ENCODE data around the gene GUCA2A.

GUCA2A gene

DNA sequence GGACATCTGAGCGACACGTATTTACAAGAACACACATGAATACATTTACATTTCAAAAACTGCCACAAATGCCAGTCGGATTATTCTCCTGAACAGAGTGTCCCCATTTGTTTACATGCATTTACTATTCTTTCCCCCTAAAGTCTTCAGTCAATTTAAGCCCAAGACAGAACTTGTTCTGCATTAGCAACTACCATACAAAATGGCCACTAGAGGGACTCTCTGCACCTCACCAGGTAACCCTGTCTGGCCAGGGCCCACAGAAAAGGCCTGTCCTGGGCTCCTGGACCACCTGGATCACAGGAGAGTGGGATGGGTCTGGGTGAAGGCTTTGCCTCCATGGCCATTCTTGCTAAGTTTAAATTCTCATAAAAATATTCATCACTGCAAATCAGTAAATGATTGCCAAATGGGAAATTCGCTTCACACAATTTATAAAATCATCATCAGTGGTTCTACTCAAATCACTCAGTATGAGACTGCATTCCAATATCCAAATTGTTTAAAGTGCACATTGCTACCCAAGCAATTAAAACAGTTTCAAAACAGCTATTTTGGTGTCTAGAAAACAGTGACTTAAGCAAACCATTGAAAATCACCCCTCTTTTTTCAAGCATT is 12.5 kb upstream of the GUCA2A start:
- peak; percentile 61 for DNase-seq (ENCODE audit: low spot score)

DNA sequence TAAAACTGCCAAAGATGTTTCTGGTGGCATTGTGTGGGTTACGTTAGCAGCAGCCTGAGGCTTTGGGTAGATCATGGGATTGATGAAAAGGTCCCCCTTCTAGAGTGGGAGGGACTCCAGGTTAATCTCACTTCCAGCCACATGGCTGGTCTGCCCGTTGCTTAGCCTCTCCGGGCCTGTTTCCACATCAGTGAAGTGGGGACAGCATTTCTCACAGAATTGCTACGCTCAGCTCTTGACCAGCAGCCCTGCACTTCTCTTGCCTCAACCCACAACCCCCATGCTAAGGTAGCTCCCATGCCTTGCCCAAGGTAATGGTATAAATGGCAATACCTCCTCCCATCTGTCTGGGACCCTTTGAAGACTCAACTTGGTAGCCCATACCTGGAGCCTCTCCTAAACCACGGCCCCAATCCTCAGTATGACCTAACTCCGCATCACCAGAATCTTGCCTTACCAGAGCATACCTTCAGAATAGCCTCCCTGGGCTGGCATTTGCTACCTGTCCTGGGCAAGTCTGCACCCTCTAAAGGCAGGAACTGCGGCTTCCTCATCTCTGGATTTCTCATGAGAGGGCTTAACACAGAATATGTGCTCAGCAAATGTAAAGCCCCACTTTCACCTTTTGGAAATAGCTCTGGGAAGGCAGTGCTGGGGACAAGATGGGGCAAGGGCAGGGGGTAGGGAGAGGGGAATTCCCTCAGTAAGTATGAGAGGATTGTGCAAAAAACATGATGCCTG is 10.9 kb upstream of the GUCA2A start:
- DNase-seq (ENCODE audit: low spot score): no peak

DNA sequence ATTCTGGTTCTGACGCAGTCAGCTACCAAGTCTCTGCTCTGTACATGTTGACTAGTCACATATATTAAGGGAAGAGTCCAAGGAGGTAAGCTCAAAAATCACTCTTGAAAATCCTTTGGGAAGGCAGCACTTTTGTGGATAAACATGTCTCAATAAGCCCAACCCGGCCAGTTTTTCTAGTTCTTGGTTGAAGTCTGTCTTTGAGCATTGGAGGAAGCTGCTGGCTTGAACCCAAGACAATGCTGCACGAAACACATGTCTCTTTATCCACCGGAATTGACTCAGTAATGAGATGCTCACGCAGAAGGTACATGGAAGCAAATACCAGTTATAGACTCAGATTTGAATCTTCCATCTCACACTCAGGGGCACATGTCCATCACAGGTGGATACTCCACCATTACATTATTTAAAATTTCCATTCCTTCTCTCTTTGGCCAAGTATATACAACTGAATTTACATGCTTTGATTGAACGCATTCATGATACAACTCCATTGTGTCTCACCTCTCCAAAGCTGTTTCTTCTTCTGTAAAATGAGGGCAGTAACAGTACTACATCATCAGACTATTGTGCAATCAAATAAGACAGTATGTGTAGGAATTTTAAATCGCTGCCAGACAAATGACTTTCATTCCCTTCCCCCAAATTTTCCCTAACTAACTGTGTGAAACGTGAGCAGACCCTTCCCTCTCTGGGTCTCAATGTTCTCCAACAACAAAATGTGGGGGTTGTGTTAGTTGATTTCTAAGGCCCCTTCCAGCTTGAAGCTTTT is 9.6 kb upstream of the GUCA2A start:
- no peak for DNase-seq (ENCODE audit: low spot score)

DNA sequence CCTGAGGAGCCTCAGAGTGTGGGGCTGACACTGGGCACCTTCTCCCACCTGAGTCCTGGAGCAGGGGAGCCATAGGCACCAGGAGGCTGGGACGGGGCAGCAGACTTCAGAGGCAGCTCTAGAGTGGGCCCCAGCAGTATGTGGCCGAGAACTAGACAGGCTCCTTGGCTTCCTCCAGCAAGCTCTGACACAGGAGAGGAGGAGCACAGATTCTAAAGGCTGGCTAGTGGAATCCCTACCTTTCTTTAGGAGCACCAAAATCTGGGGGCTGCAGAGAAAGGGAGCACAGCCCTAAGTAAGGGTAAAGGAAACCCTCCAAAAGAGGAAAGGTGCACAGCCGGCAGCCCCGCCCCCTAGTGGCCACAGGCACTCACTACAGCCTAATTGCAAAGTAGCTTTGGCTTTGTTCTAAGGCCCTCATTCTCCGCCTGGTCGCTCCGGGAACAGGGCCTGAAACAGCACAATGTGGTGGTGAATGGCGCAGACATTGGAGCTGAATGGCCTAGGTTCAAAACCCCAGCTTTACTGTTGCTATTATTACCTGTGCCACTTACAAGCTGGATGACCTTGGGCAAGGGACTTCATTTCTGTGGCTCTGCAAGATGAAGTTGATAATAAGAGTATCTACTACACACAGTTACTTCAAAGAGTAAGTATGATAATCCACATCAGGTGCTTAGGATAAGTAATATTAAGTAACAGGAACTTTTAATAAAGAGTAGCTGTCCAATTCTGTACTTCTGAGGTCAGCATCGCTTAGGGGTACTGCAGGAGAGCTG is 8.8 kb upstream of the GUCA2A start:
- DNase-seq (ENCODE audit: low spot score): peak; percentile 73

DNA sequence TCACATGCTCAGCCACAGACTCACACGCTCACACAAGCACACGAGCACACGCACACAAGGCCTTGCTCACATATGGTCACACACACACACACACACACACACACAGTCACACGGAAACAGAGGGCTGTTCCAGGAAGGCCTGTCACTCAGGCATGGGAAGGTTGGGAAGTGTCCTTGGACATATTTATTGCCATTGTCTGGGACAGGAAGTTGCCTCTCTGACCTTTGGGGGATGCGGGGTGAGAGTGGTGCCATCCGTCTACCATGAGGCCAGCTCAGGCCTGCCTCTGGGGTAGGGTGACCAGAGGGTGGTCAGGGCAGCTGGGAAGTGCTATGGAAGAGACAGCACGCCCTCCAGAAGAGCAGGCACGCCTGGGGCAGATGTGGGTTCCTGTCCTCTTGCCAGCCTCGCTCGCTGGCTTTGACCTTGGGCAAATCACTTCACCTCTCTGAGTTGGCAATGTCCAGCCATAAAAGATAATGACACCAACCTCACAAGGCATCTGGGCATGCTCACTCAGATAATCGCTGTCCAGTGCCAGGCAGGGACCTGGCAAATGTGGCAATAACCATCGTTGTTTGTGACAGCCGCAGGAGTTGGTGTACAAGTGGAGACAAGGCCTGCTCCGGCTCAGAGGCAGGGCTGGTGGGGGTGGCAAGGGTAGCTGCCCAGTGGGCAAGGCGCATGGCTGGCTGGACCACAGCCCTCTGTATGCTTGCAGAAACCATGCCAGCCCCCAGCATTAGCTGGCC is 8.0 kb upstream of the GUCA2A start:
- DNase-seq (ENCODE audit: low spot score): no peak

DNA sequence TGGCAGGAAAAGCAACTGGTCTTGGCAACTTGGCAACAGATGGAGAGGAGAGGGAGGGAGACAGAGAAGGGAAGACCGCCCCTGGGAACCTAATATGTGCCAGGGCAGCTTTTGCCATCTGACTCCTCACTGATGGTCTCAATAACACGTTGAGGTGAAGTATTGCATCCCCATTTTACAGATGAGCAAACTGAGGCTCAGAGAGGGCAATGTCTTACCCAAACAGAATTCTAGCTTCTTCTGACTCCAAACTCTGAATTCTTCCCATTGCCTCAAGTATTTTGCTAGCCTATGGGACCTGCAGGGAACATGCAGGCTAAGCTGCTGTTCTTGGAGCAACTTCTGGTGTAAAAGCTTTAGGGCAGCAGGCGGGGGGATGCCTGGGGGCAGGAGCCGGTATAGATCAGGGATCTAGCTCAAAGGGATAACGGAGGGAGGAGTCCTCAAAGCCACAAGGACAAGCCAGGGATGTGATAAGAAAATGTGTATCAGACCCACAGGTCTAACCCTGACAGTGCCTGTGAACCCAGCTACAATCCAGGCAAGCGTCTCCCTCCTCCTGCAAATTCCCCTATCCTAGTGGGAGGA is 7.2 kb upstream of the GUCA2A start:
- no peak for DNase-seq (ENCODE audit: low spot score)

DNA sequence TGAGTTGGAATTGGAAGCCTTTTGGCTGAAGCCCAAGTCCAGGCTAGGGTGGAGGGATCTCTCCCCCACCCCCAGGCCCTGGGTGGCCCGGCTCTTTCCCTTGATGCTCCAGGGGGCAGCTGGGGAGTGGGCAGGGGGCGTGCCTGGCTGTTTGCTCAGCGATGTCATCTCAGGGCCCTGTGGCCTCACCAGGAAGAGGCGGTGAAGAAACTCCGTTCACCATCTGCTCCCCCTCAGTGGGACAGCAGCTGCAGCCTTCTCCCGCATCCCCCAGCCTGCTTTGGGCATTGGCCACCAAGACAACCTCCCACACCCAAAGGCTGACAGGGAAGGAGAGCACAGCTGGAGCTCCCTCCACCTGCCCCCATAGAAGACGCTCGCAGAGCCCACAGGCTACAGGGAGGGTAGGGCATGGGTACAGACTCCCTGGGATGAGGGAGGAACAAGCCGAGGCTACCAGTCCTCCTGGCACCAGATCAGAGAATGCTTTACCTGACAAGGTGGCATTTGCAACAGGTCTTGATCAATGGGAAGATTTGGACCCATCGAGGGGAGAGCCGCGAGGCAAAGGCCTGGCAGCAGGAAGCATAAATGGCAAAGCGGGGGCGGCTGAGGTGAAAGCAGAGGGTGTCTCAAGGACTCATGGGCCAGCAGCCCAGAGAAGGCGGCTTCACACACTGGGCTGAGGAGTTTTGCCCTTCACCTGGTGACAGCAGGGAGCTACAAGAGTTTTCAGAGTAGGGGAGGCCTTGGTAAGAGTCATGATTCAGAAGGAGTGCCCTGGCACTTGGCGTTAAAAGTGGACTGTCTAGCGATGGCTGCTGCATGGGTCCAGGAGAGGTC is 6.5 kb upstream of the GUCA2A start:
- no peak for DNase-seq (ENCODE audit: low spot score)

DNA sequence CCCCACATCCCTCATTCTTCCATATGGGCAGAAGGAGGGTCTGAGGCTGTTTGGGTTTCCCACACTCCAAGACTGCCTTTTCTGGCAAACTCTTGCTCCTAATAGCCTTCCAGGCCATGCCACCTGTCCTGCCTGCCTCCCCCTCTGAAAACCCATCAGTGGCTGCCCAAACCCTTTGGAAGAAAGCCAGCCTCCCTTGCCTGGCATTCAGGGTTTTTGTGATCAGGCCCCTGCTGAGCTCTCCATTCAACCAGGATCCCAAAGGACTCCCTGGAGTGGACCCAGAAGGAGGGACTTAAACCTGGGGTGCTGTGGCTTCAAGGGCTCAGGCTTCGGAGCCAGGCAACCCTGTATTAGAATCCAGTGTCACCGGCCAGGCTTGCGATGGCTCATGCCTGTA is 4.2 kb upstream of the GUCA2A start:
- DNase-seq (ENCODE audit: low spot score): no peak

DNA sequence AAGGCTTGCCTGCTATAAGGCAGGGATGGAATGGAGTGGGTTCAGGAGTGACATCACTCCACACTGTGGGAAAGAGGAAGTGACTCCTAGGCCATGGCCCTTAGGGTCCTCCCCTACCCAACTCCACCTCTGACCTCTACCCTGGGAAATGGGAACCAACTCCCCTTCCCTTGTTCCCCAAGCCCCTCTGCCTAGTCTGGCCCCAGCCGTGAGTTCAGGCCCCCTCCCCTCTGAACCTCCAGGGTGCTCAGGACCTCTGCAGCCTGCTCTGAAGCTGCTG is 3.8 kb upstream of the GUCA2A start:
- no peak for DNase-seq (ENCODE audit: low spot score)

DNA sequence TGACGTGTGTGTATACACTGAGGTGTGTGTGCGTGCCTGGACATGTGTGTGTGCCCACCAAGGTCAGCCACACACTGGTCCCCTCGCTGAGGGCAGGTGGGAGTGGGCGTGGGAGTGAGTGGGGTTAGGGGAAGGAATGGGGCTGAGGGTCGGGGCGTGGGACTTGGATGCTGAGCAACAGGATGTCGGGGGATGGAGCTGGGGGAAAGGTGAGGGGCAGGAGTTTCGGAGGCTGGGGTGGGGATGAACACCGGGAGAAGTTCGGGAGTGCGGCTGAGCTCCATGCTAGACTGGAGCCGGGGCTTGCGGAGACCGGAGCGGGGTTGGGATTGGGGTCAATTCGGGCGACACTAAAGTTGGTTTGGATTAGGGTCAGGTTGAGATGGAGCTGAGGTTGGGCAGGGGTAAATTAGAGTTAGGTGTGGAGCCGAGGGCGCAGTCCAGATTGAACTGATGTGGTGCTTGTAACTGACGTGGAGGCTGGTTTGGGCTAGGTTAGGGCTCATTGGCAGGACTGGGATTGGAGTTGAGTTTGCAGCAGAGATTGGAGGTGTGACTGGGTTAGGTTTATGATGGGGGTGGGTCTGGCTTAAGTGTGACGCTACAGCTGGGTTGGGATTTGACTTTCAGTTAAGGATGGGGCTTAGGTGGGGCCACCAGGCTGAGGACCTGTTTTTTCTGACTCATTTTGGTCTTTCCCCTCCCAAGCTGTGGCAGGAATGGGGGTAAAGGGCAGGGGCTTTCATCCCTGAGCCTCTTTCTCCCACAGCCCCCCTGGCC is 3.3 kb upstream of the GUCA2A start:
- no peak for DNase-seq (ENCODE audit: low spot score)

DNA sequence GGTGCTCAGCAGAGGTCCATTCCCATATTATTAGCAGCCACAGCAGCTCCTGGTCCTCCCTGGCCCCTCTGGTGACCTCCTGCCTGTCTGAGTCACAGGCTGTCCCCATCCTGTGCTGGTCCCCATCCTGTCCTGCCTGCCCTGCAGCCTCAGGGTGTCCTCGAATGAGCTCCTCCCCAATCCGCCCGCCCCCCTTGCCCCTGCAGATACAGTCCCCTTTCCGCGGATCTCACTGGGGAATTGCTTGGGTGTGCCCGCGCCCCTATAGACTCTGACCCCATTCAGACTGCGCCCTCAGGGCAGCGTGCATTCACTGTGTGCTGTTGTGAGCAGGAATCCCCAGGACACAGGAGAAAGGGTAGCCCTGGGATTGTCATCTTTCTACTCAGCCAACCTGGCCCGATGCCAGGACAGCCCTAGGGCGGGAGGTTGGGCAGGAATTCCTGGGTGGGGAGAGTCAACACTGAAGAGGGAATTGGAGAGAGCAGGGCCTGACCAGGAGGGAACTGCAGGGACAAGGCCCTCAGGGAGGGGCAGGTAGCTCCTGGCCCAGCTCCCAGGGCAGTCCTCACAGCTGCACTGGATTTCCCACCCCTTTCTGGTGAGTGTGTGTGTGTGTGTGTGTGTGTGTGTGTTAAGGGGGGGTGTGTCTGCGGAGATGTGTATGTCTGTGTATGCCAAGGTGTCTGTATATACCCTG is 1.1 kb upstream of the GUCA2A start:
- no peak for DNase-seq (ENCODE audit: low spot score)

DNA sequence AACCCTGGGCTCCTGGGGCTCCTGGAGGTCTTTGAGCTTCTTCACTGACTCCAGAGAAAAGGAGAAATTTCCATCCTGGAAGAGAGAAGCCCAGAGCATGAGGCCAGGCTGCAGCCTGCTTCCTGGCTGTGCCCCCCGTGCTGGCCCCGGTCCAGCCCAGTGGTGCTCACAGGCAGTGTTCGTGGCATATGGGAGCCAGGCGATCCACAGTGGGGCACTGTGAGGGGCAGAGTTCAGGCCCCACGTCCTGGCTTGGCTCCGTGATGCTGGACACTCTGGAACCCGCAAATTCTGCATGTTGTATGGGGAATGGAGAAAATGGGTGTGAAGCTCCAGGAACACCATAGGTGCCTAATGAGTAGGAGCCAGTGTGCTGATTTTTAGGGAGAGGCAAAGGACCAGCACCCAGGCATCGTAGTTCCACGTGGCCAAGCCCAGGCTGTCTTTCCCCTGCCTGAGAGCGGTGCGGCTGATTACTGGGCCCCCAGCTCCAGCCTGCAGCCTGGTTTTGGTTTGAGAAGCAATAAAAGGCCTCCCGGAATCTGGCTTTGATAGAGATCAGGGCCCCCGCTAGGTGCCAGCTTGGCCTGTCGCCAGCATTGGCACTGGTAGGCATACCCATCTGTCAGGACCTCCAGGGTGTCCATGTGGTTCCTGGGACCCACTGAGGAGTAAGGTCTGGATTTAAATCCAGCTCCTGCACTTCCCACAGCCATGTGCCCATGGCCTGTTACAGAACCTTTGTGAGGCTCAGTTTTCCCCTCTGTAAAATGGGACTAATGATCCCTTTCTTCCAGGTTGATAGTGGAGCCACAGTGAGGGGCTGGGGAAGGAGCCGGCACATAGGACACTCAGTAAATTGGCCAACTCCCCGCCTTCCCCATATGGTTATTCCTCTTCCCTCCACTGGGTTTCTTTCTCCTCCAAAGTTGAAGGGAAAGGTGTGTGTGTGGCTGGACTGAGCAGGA is 725 bp downstream of the GUCA2A start:
- no peak for DNase-seq (ENCODE audit: low spot score)

DNA sequence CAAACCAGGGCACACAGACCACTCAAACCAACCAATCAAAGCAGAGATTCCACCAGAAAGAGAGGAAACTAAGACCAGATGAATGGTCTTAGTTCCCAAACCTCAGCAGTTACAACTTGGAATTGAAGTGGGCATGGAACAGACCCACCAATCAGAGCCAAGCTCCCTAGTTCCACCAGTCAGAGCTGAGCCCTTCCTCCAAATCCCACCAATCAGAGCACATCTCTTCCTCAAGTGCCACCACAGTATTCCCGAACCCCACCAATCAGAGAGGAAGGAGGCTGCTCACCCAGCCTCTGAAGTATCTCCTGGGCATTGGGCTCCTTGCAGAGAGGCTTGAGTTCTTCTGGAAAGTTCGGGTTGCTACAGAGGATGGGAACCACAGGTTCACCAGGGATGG is 1.4 kb downstream of the GUCA2A start:
- no peak for DNase-seq (ENCODE audit: low spot score)

DNA sequence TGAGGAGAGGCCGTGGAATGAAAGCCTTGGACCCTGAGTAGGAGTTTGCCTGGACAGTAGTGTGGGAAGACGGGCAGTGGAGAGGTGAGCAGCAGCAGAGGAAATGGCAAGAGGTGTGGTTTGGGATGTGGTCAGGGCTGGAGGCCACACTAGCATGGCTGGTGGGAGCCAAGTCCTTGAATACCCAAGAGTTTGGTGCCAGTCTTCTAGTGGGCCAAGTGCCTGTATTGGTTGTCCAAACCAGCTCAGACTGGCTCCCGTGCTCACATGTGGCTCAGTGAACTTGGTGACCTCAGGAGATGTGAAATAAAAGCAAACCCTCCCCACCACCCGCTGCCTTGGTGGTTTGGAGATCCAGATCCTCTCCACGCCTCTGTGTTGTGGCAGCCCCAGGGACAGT is 2.4 kb downstream of the GUCA2A start:
- DNase-seq (ENCODE audit: low spot score): no peak

DNA sequence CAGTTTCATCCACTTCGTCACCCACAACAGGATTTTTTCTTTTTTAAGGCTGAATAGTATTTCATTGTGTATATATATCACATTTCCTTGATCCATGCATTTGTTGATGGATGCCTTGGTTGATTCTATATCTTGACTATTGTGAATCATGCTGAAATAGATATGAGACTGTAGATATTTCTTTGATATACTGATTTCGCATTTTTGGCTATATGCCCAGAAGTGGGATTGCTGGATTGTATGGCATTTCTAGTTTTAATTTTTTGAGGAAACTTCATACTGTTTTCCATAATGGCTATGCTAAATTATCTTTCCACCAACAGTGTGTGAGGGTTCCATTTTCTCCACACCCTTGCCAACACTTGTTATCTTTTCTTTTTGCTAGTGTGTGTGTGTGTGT is 6.4 kb downstream of the GUCA2A start:
- DNase-seq (ENCODE audit: low spot score): no peak

DNA sequence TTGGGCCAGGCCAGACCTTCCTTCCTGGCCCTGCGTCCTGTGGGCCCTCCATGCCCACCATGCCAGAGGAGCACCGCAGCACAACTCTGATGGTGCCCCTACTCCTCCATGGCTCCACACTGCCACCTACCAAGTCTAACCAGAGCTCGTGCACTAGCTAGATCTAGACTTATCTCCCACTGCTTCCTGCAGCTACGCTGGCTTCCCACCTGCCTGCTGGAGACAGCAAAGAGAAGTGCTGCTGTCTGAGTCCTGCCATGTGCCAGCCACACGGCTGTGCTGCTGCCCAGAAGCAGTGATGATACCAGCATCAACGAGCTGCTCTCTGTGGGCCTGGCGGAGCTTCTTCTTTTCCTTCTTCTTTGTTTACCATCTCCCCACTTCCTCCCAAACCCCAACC is 6.9 kb downstream of the GUCA2A start:
- no peak for DNase-seq (ENCODE audit: low spot score)

DNA sequence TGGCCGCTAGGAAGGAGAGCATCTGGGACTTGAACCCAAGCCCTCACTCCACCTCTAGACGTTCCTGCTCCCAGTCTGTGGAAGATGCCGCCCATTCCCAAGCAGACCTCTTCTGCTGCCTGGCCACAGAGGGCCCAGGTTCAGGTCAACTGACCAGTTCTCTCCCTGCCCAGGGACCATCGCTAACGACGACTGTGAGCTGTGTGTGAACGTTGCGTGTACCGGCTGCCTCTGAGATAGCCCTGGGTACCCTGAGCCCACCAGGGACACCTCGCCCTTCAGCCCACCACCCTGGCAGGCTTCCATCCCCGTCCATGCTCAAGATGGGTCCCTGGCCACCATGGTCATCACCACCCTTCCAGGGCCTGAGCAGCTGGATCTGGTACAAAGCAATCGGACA is 9.2 kb downstream of the GUCA2A start:
- DNase-seq (ENCODE audit: low spot score): no peak

DNA sequence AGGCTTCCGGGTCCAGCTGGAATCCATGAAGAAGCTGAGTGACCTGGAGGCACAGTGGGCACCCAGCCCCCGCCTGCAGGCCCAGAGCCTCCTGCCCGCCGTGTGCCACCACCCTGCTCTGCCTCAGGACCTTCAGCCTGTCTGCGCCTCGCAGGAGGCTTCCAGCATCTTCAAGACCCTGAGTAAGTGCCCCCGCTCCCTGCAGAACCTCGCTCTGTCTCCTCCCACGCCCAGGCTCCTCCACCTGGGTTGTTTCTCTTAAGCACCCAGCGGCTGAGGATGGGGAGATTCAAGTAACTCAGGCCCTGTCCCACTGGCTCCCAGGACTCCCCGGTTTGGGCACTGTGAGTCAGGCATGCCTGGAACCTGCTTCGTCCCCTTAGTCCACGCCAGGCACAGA is 9.9 kb downstream of the GUCA2A start:
- DNase-seq (ENCODE audit: low spot score): no peak
